Kidney epithelial cell (primary cell): ENCODE data around the gene CDK5RAP2. TPM values are rescaled to one million over a fixed set of nuclear protein-coding genes. Genes with fewer than 3 reads are reported as not detected.

ENCODE experiments used
- DNase-seq: peaks from one replicate; pipeline ENCODE4 v3.0.0-alpha.2; 2010; ENCODE audit warnings: low read depth
- H3K27me3 ChIP-seq: 2 replicates; pipeline ENCODE4 v1.6.0; 2011; ENCODE audit warnings: low read length; ENCODE audit not compliant: control insufficient read depth, insufficient read depth
- H3K36me3 ChIP-seq: 2 replicates; pipeline ENCODE4 v1.5.1; 2011; ENCODE audit warnings: low read length; ENCODE audit not compliant: control insufficient read depth, insufficient read depth
- H3K4me3 ChIP-seq: 2 replicates; pipeline ENCODE4 v1.5.1; 2011; ENCODE audit warnings: low read depth, mild to moderate bottlenecking, control low read depth, low read length
- CTCF ChIP-seq: IDR thresholded peaks from 2 replicates; pipeline ENCODE4 v1.5.1; 2011; ENCODE audit warnings: mild to moderate bottlenecking, moderate library complexity, low read length, control low read depth, inconsistent platforms; ENCODE audit not compliant: insufficient read depth, poor library complexity, severe bottlenecking
- total RNA-seq: library from RNA; depleted of rRNA; stranded (reverse); fragments of >200 nt; gene quantifications from 2 replicates; pipeline ENCODE4 v1.2.3, GENCODE V29; 2015

CDK5RAP2 gene
- total RNA-seq, 1 donor from 2014 or later: 41.9 TPM

- Histone ChIP-seq H3K4me3 (no peak overlapping the region), H3K27me3 (no peaks in the 10 kb centered on the region), H3K36me3 (peaks cover 2% of the 10 kb centered on the region)
- no peak for TF ChIP-seq CTCF
- no peak for DNase-seq
Measured at GRCh38 chr9:120442308-120442995, 137.5 kb downstream of the CDK5RAP2 start.

GRCh38 chr9:120441426-120442307 lies 138.3 kb downstream of the CDK5RAP2 start:
- H3K4me3 ChIP-seq: no peak overlapping the region
- TF ChIP-seq CTCF: no peak
- peak; percentile 9 for DNase-seq
- H3K27me3 ChIP-seq: no peaks in the 10 kb centered on the region
- peaks cover 3% of the 10 kb centered on the region for H3K36me3 ChIP-seq

- peaks cover 3% of the 10 kb centered on the region for H3K36me3 ChIP-seq
- no peak for TF ChIP-seq CTCF
- H3K27me3 ChIP-seq: no peaks in the 10 kb centered on the region
- DNase-seq: no peak
- no peak overlapping the region for H3K4me3 ChIP-seq
Measured at GRCh38 chr9:120440791-120441190, 139.2 kb downstream of the CDK5RAP2 start.

GRCh38 chr9:120439926-120440325 lies 140.0 kb downstream of the CDK5RAP2 start:
- Histone ChIP-seq H3K4me3 (no peak overlapping the region), H3K36me3 (peaks cover 3% of the 10 kb centered on the region), H3K27me3 (no peaks in the 10 kb centered on the region)
- no peak for DNase-seq
- TF ChIP-seq CTCF: no peak

GRCh38 chr9:120438836-120439546 lies 141.0 kb downstream of the CDK5RAP2 start:
- H3K36me3 ChIP-seq: peaks cover 3% of the 10 kb centered on the region
- TF ChIP-seq CTCF: peak; percentile 63
- H3K4me3 ChIP-seq: no peak overlapping the region
- no peak for DNase-seq
- H3K27me3 ChIP-seq: no peaks in the 10 kb centered on the region
